Neuronal stem cell (in vitro differentiated cells): Measurements from ENCODE around the gene RAP2A.

Experiments
- DNase-seq: peaks from one replicate; pipeline ENCODE4 v3.0.0-alpha.2; 2013; ENCODE audit warnings: low spot score
- H2AFZ ChIP-seq: one replicate; pipeline ENCODE4 v1.6.1; 2013; ENCODE audit warnings: mild to moderate bottlenecking, low read length, inconsistent platforms
- H2AK5ac ChIP-seq: 2 replicates; pipeline ENCODE4 v1.6.1; 2013; ENCODE audit warnings: low read depth, mild to moderate bottlenecking, inconsistent platforms, low read length, moderate library complexity, mixed read lengths
- H2BK120ac ChIP-seq: 2 replicates; pipeline ENCODE4 v1.6.1; 2013; ENCODE audit warnings: low read depth, mild to moderate bottlenecking, inconsistent platforms, low read length, moderate library complexity, mixed read lengths
- H2BK12ac ChIP-seq: one replicate; pipeline ENCODE4 v1.6.1; 2013; ENCODE audit warnings: low read length, inconsistent platforms
- H2BK15ac ChIP-seq: 2 replicates; pipeline ENCODE4 v1.6.1; 2013; ENCODE audit warnings: mild to moderate bottlenecking, low read length, inconsistent platforms, mixed read lengths
- H2BK5ac ChIP-seq: one replicate; pipeline ENCODE4 v1.6.1; 2013; ENCODE audit warnings: inconsistent platforms, mild to moderate bottlenecking, low read length, moderate library complexity
- H3K14ac ChIP-seq: one replicate; pipeline ENCODE4 v1.6.1; 2013; ENCODE audit warnings: low read length, inconsistent platforms
- H3K18ac ChIP-seq: 2 replicates; pipeline ENCODE4 v1.6.1; 2013; ENCODE audit warnings: low read length, inconsistent platforms
- H3K23ac ChIP-seq: 2 replicates; pipeline ENCODE4 v1.6.1; 2013; ENCODE audit warnings: low read depth, mild to moderate bottlenecking, mixed read lengths, low read length, inconsistent platforms; ENCODE audit not compliant: poor library complexity
- H3K27ac ChIP-seq: replicated peaks from 3 replicates; pipeline ENCODE4 v1.5.1; 2013; ENCODE audit warnings: low read length, inconsistent platforms
- H3K27me3 ChIP-seq, 3 experiments: 2 replicates each; pipeline ENCODE4 v1.6.1; 2013; ENCODE audit warnings: low read length in 3 of 3, mild to moderate bottlenecking in 2 of 3, inconsistent platforms in 1 of 3, low read depth in 1 of 3, mixed read lengths in 1 of 3, moderate library complexity in 1 of 3; ENCODE audit not compliant: control insufficient read depth in 3 of 3, insufficient read depth in 3 of 3
- H3K36me3 ChIP-seq, 2 donors: replicated peaks in 1 of 2; 2 replicates each; pipeline ENCODE4 v1.6.1; 2013; ENCODE audit warnings: low read length in 2 of 2; ENCODE audit not compliant: control insufficient read depth in 2 of 2, insufficient read depth in 2 of 2
- H3K4ac ChIP-seq: 2 replicates; pipeline ENCODE4 v1.6.1; 2013; ENCODE audit warnings: inconsistent platforms, mild to moderate bottlenecking, low read length, moderate library complexity
- H3K4me1 ChIP-seq, 2 donors: 1 replicate in 1 of 2; 2 replicates in 1 of 2; pipeline ENCODE4 v1.6.1; 2013; ENCODE audit warnings: low read length in 2 of 2, low read depth in 1 of 2; ENCODE audit not compliant: control insufficient read depth in 2 of 2, insufficient read depth in 1 of 2
- H3K4me2 ChIP-seq: one replicate; pipeline ENCODE4 v1.6.1; 2013; ENCODE audit warnings: mild to moderate bottlenecking, low read length, inconsistent platforms; ENCODE audit not compliant: insufficient read depth, poor library complexity, severe bottlenecking
- H3K4me3 ChIP-seq, 2 donors: 2 replicates each; pipeline ENCODE4 v1.5.1; 2013; ENCODE audit warnings: low read length in 2 of 2, mild to moderate bottlenecking in 2 of 2, inconsistent platforms in 1 of 2, moderate library complexity in 1 of 2
- H3K79me1 ChIP-seq: one replicate; pipeline ENCODE4 v1.6.1; 2013; ENCODE audit warnings: low read depth, mild to moderate bottlenecking, inconsistent platforms, low read length, moderate library complexity
- H3K9ac ChIP-seq: one replicate; pipeline ENCODE4 v1.6.1; 2013; ENCODE audit warnings: mild to moderate bottlenecking, low read depth, low read length, inconsistent platforms; ENCODE audit not compliant: poor library complexity
- H3K9me3 ChIP-seq, 2 donors: replicated peaks in 1 of 2; 2 replicates each; pipeline versions ENCODE3 to v1.6.1; 2013; ENCODE audit warnings: low read length in 2 of 2, mild to moderate bottlenecking in 2 of 2, inconsistent platforms in 1 of 2, low read depth in 1 of 2, mixed read lengths in 1 of 2, moderate library complexity in 1 of 2; ENCODE audit not compliant: control insufficient read depth in 2 of 2, insufficient read depth in 1 of 2
- H4K8ac ChIP-seq: one replicate; pipeline ENCODE4 v1.6.1; 2013; ENCODE audit warnings: low read depth, mild to moderate bottlenecking, inconsistent platforms, low read length, moderate library complexity
- H4K91ac ChIP-seq: one replicate; pipeline ENCODE4 v1.6.1; 2013; ENCODE audit warnings: low read length, low read depth, mild to moderate bottlenecking, inconsistent platforms; ENCODE audit not compliant: poor library complexity
- WGBS, 2 donors: extraction: QIAGEN DNeasy Blood & Tissue Kit; methylation state at CpG; one replicate each; pipeline ENCODE4 v1.1.7; 2013; ENCODE audit warnings: missing lambda C conversion rate in 2 of 2, mixed read lengths in 1 of 2; ENCODE audit not compliant: insufficient read length in 2 of 2, insufficient replicate concordance in 1 of 2; ENCODE audit errors: extremely low coverage in 2 of 2; 5-methylcytosine and 5-hydroxymethylcytosine counted together

The RAP2A gene

DNA sequence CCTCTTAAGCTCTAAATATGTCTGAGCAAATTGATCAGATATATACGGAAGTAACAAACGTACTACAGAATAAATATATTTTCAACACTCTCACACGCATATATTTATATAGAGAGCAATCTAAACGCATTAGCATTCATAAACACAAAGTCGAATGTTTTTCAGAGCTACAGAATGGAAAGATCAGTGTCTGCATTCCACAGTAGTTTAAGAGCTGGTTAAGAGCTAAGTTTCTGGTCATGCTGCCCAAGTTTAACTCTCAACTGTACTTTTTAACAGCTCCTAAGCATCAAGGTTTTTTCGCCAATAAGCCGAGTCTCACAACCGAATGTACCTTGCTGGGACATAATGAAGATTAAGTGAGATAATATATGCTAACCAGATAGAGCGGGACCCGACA lies 36.7 kb upstream of the RAP2A start:
- H3K18ac ChIP-seq, result no peak overlapping the region
- no peak overlapping the region for H4K8ac ChIP-seq
- H2BK15ac ChIP-seq, result no peak overlapping the region
- H2AFZ ChIP-seq, result no peak overlapping the region
- no peak overlapping the region for H3K14ac ChIP-seq
- H3K4ac ChIP-seq, result no peak overlapping the region
- no peak overlapping the region for H2BK5ac ChIP-seq
- H3K36me3 ChIP-seq, result no peaks in the 10 kb centered on the region
- no peaks in the 10 kb centered on the region for H3K27me3 ChIP-seq
- H3K4me1 ChIP-seq, result no peaks in the 10 kb centered on the region
- no peak overlapping the region for H3K23ac ChIP-seq
- H4K91ac ChIP-seq, result no peak overlapping the region
- no peak overlapping the region for H3K27ac ChIP-seq
- no CpG with 5 or more reads among the region's 10 CpGs for WGBS, 2 donors
- no peak overlapping the region for H2AK5ac ChIP-seq
- DNase-seq, result no peak
- H2BK120ac ChIP-seq, result no peak overlapping the region
- no peaks in the 10 kb centered on the region for H3K9me3 ChIP-seq
- H2BK12ac ChIP-seq, result no peak overlapping the region
- H3K79me1 ChIP-seq, result no peaks in the 10 kb centered on the region
- H3K4me2 ChIP-seq, result no peak overlapping the region
- no peak overlapping the region for H3K9ac ChIP-seq
- H3K4me3 ChIP-seq, result no peak overlapping the region

GRCh38 chr13:97401421-97401820 lies 32.5 kb upstream of the RAP2A start:
- Histone ChIP-seq H3K27ac (no peak overlapping the region), H2BK5ac (no peak overlapping the region), H2BK15ac (no peak overlapping the region), H3K23ac (no peak overlapping the region), H2BK120ac (no peak overlapping the region), H3K4ac (no peak overlapping the region), H2AFZ (no peak overlapping the region), H3K27me3 (no peaks in the 10 kb centered on the region), H4K8ac (no peak overlapping the region), H3K4me3 (no peak overlapping the region), H3K36me3 (no peaks in the 10 kb centered on the region), H4K91ac (no peak overlapping the region), H2AK5ac (no peak overlapping the region), H2BK12ac (no peak overlapping the region), H3K14ac (no peak overlapping the region), H3K18ac (no peak overlapping the region), H3K9me3 (no peaks in the 10 kb centered on the region), H3K4me1 (no peaks in the 10 kb centered on the region), H3K4me2 (no peak overlapping the region), H3K9ac (no peak overlapping the region), H3K79me1 (no peaks in the 10 kb centered on the region)
- WGBS, 2 donors, result no CpG with 5 or more reads among the region's 3 CpGs
- DNase-seq, result no peak

DNA sequence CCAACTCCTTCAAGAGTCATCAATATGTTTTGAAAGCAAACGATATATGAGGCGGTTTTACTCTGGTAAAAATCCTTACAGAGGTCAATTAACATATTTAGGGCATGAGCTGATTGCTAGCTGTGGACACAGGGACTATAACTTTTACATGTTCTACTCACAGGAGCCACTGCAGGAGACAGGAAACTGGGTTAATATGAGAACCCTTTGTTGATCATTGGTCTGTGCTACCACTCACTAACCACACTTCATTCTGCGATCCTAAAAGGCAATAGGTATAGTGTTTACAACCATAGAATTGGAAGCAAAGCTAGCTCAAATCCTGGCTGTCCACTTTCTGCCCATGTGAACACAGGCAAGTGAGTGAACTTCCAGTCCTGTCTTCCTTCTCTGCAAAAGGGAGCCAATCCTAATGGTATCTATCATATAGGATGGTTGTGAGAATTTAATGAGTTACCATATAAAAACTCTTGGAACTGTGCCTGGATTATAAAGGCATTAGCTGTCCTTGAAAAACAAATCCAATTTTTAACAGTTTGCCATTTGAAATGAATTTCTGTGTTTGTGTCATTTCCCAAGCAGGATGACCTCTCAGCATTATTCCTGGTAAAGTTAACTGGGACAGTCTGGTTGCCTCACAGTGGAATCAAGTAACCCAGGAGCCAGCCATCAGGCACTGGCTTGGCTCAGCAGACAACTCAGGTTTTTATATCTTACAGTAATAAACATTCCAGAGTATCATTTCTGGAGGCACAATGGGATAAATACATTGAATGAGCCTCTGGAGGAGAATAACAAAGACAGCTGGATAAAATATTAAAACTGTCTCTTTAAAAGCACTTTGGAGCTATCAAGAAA lies 29.8 kb upstream of the RAP2A start:
- Histone ChIP-seq H3K36me3 (no peaks in the 10 kb centered on the region), H3K18ac (no peak overlapping the region), H3K27ac (no peak overlapping the region), H2AFZ (no peak overlapping the region), H2BK5ac (no peak overlapping the region), H3K14ac (no peak overlapping the region), H3K4ac (no peak overlapping the region), H2BK12ac (no peak overlapping the region), H2BK120ac (no peak overlapping the region), H3K4me1 (no peaks in the 10 kb centered on the region), H3K23ac (no peak overlapping the region), H4K91ac (no peak overlapping the region), H3K4me2 (no peak overlapping the region), H2BK15ac (no peak overlapping the region), H3K4me3 (no peak overlapping the region), H4K8ac (no peak overlapping the region), H3K27me3 (no peaks in the 10 kb centered on the region), H3K9ac (no peak overlapping the region), H3K9me3 (no peaks in the 10 kb centered on the region), H2AK5ac (no peak overlapping the region), H3K79me1 (no peaks in the 10 kb centered on the region)
- DNase-seq, result no peak
- no CpG with 5 or more reads among the region's 3 CpGs for WGBS, 2 donors

DNA sequence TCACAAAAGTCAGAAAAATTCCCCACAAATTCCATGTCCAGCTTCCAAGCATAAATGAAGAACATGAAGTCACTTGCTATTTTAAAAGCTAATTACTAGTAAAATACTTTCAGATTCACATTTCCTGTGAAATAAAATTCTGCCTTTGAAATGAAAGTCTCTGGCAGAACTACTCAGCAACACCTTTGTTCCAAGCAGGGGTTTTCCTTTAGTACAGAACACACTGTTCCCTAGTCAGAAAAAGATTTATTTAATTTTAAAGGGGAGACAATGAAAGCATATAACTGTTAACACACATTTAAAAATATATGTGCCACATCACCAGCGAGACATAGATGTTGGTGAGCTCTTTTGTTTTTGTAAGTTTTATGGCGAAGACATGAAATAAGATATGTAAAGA lies 26.4 kb upstream of the RAP2A start:
- H3K4me3 ChIP-seq, result no peak overlapping the region
- no peak overlapping the region for H2BK15ac ChIP-seq
- no peak overlapping the region for H2BK120ac ChIP-seq
- H3K9ac ChIP-seq, result no peak overlapping the region
- H2AFZ ChIP-seq, result no peak overlapping the region
- H3K79me1 ChIP-seq, result no peaks in the 10 kb centered on the region
- WGBS, 2 donors, result no CpG with 5 or more reads among the region's 2 CpGs
- H3K23ac ChIP-seq, result no peak overlapping the region
- H3K18ac ChIP-seq, result no peak overlapping the region
- H3K14ac ChIP-seq, result no peak overlapping the region
- H4K8ac ChIP-seq, result no peak overlapping the region
- H2BK5ac ChIP-seq, result no peak overlapping the region
- H3K4ac ChIP-seq, result no peak overlapping the region
- no peak overlapping the region for H3K4me2 ChIP-seq
- no peak for DNase-seq
- H2BK12ac ChIP-seq, result no peak overlapping the region
- H3K4me1 ChIP-seq, result no peaks in the 10 kb centered on the region
- H3K27me3 ChIP-seq, result no peaks in the 10 kb centered on the region
- no peaks in the 10 kb centered on the region for H3K9me3 ChIP-seq
- no peak overlapping the region for H2AK5ac ChIP-seq
- H3K36me3 ChIP-seq, result no peaks in the 10 kb centered on the region
- H3K27ac ChIP-seq, result no peak overlapping the region
- no peak overlapping the region for H4K91ac ChIP-seq
